Measurements from ENCODE around the gene SEC16A. TPM values are rescaled to one million over a fixed set of nuclear protein-coding genes. Genes with fewer than 3 reads are reported as not detected.

SEC16A gene
- total RNA-seq, 1 experiment from 2014 or later = 85.8 TPM

DNA sequence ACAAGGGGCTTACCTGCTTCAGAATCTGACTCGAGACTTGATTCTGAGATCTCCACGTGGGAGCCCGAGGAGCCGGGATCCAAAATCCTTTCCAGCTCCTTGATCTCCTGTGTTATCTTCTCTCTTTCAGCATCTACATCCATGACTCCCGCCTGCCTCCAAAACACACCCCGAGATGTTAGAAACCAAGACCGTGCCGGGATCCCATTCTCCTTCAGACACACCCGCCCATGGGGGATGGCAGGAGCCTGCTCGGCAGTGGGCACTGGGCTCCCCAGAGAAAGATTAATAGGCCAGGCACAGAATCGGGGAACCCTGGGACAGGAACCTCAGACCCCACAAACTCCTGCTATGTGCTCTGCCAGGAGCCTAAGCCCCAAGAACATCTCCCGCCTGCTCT lies 84.6 kb downstream of the SEC16A start:
- ChIA-PET POLR2A (interaction anchor here (0.7 to 5.5 kb wide), 4 partner anchors 12 to 35 kb away, joined by 3 to 37 read pairs (median 9); partner anchors contain the start of genes DNLZ, ENTR1 and PMPCA), CTCF (interaction anchor here (0.5 kb wide), 1 partner anchor 483 kb away, joined by 3 read pairs; no protein-coding TSS in a partner anchor)
- no peak overlapping the region for H3K27ac Mint-ChIP-seq (ENCODE audit: low read depth, unreplicated experiment)
- no peaks in the 10 kb centered on the region for H3K27me3 Mint-ChIP-seq (ENCODE audit: insufficient read depth, unreplicated experiment)
- DNase-seq (ENCODE audit: unreplicated experiment) = no peak
- no peaks in the 10 kb centered on the region for H3K4me1 Mint-ChIP-seq (ENCODE audit: insufficient read depth, unreplicated experiment)
- H3K36me3 Mint-ChIP-seq (ENCODE audit: insufficient read depth, unreplicated experiment) = peaks cover 51% of the 10 kb centered on the region
- H3K9me3 Mint-ChIP-seq (ENCODE audit: unreplicated experiment) = no peaks in the 10 kb centered on the region
- BruUV-seq (replicated peaks) = no TSS peak
- peak overlapping the region; percentile 81 for H3K4me3 Mint-ChIP-seq (ENCODE audit: unreplicated experiment)
- TF ChIP-seq, protein P1, sequence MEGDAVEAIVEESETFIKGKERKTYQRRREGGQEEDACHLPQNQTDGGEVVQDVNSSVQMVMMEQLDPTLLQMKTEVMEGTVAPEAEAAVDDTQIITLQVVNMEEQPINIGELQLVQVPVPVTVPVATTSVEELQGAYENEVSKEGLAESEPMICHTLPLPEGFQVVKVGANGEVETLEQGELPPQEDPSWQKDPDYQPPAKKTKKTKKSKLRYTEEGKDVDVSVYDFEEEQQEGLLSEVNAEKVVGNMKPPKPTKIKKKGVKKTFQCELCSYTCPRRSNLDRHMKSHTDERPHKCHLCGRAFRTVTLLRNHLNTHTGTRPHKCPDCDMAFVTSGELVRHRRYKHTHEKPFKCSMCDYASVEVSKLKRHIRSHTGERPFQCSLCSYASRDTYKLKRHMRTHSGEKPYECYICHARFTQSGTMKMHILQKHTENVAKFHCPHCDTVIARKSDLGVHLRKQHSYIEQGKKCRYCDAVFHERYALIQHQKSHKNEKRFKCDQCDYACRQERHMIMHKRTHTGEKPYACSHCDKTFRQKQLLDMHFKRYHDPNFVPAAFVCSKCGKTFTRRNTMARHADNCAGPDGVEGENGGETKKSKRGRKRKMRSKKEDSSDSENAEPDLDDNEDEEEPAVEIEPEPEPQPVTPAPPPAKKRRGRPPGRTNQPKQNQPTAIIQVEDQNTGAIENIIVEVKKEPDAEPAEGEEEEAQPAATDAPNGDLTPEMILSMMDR (IDR thresholded peaks at IDR 0.05; ENCODE audit: unreplicated experiment) = no peak
- intact Hi-C loops (cut with micrococcal nuclease) = no loop called here

DNA sequence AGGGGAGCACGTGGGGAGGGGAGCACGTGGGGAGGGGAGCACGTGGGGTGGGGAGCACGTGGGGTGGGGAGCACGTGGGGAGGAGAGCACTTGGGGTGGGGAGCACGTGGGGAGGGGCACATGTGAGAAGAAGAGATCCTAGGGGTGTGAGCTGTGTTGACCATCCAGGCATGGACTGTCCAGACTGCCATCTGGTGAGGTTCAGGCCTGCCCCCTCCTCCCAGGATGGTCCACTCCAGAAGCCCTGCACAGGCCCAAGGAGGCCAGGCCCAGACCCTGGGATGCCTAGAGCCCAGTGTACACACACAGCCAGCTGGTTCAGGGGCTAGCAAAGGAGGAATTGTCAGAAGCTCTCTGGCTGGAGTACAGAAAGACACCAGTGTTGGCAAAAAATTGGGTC lies 85.2 kb downstream of the SEC16A start:
- H3K9me3 Mint-ChIP-seq (ENCODE audit: unreplicated experiment) = no peaks in the 10 kb centered on the region
- no peaks in the 10 kb centered on the region for H3K4me1 Mint-ChIP-seq (ENCODE audit: insufficient read depth, unreplicated experiment)
- no peak for DNase-seq (ENCODE audit: unreplicated experiment)
- no TSS peak for BruUV-seq (replicated peaks)
- ChIA-PET POLR2A (interaction anchor here (3.5 to 5.5 kb wide), 2 partner anchors 13 to 34 kb away, joined by 15 to 37 read pairs; partner anchors contain the start of genes DNLZ, ENTR1 and PMPCA), CTCF (interaction anchor here (0.5 to 0.6 kb wide), 2 partner anchors 89 to 484 kb away, joined by 3 read pairs; no protein-coding TSS in a partner anchor)
- intact Hi-C loops (cut with micrococcal nuclease) = no loop called here
- TF ChIP-seq, protein P1 (IDR thresholded peaks at IDR 0.05; ENCODE audit: unreplicated experiment) = no peak
- H3K27ac Mint-ChIP-seq (ENCODE audit: low read depth, unreplicated experiment) = no peak overlapping the region
- H3K36me3 Mint-ChIP-seq (ENCODE audit: insufficient read depth, unreplicated experiment) = peaks cover 50% of the 10 kb centered on the region
- H3K4me3 Mint-ChIP-seq (ENCODE audit: unreplicated experiment) = no peak overlapping the region
- H3K27me3 Mint-ChIP-seq (ENCODE audit: insufficient read depth, unreplicated experiment) = no peaks in the 10 kb centered on the region

- intact Hi-C loops (cut with micrococcal nuclease) = no loop called here
- no peaks in the 10 kb centered on the region for H3K27me3 Mint-ChIP-seq (ENCODE audit: insufficient read depth, unreplicated experiment)
- H3K9me3 Mint-ChIP-seq (ENCODE audit: unreplicated experiment) = no peaks in the 10 kb centered on the region
- TF ChIP-seq, protein P1 (IDR thresholded peaks at IDR 0.05; ENCODE audit: unreplicated experiment) = no peak
- no peak overlapping the region for H3K4me3 Mint-ChIP-seq (ENCODE audit: unreplicated experiment)
- H3K27ac Mint-ChIP-seq (ENCODE audit: low read depth, unreplicated experiment) = no peak overlapping the region
- no peaks in the 10 kb centered on the region for H3K4me1 Mint-ChIP-seq (ENCODE audit: insufficient read depth, unreplicated experiment)
- peaks cover 52% of the 10 kb centered on the region for H3K36me3 Mint-ChIP-seq (ENCODE audit: insufficient read depth, unreplicated experiment)
- BruUV-seq (replicated peaks) = no TSS peak
- POLR2A ChIA-PET = interaction anchor here (5.5 kb wide), 1 partner anchor 14 kb away, joined by 37 read pairs; the partner anchor contains the start of genes ENTR1 and PMPCA
- CTCF ChIA-PET = interaction anchor here (0.6 to 1.9 kb wide), 3 partner anchors 13 to 141 kb away, joined by 3 to 7 read pairs (median 3); partner anchors contain the start of gene DNLZ
- no peak for DNase-seq (ENCODE audit: unreplicated experiment)
These were observed 86.7 kb downstream of the SEC16A start for GRCh38 chr9:136396219-136396515.

DNA sequence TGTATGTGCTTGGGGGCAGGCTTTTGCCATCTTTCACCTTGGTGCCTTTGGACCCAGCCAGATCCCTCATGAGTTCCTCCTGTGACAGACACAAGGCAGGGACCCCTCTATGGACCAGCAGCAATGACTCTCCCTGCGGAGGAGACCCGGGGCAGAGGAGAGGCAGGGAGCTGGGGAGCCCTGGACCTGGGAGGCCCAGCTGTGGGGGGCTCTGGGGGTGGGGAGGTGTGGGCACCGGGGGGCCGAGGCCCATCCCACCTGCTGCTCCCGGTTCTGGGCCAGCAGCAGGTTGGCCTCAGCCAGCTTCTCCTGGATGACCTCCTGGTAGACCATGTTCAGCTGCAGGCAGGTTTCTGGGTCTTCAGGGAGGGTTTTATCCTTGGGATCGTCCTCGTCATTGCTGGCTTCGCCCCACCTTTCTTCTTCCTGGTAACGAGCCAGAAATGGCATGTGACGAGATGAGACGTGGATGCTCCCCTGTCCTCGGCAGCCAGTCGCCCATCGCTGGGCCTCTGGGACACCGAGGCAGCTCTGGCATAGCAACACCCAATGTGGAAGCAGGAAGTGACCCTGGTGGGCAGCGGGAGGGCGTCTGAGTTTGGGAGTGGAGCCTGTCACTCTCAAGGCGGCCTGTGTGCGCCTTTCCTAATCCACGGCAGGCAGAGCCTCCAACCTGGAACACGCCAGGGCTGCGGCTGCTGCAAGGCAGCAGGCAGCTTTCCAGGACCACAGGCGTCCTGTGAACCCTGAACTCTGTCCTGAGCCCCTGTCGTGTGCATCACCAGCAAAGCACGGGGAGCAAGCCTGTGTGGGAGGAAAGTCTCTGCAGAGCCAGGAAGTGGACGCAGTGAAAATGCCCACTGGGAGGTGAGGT lies 87.3 kb downstream of the SEC16A start:
- H3K27me3 Mint-ChIP-seq (ENCODE audit: insufficient read depth, unreplicated experiment) = no peaks in the 10 kb centered on the region
- BruUV-seq (replicated peaks) = no TSS peak
- no peaks in the 10 kb centered on the region for H3K9me3 Mint-ChIP-seq (ENCODE audit: unreplicated experiment)
- CTCF ChIA-PET = interaction anchor here (0.6 to 1.9 kb wide), 4 partner anchors 14 to 362 kb away, joined by 3 to 7 read pairs (median 3); partner anchors contain the start of genes DNLZ and LCN8
- no peak overlapping the region for H3K27ac Mint-ChIP-seq (ENCODE audit: low read depth, unreplicated experiment)
- DNase-seq (ENCODE audit: unreplicated experiment) = no peak
- POLR2A ChIA-PET = no interaction called here
- H3K4me1 Mint-ChIP-seq (ENCODE audit: insufficient read depth, unreplicated experiment) = no peaks in the 10 kb centered on the region
- intact Hi-C loops (cut with micrococcal nuclease) = no loop called here
- TF ChIP-seq, protein P1 (IDR thresholded peaks at IDR 0.05; ENCODE audit: unreplicated experiment) = no peak
- H3K4me3 Mint-ChIP-seq (ENCODE audit: unreplicated experiment) = no peak overlapping the region
- peaks cover 57% of the 10 kb centered on the region for H3K36me3 Mint-ChIP-seq (ENCODE audit: insufficient read depth, unreplicated experiment)
